HCT116 (cell line): ENCODE data around the gene TPK1. TPM values are rescaled to one million over a fixed set of nuclear protein-coding genes. Genes with fewer than 3 reads are reported as not detected.

Experiments used
- ATAC-seq: fragments of 200-7000 bp; cut with Tn5 transposase; 2 replicates; pipeline ENCODE4 v1.9.1; 2020; ENCODE audit warnings: mild to moderate bottlenecking, moderate library complexity
- BruUV-seq: library from RNA; stranded (reverse); fragments of 400-500 nt; replicated peaks from 2 replicates; lab custom pipeline; 2021; lab: Mats Ljungman, UMichigan
- CTCF ChIA-PET: fragments of 300-600 bp; sonication (Branson Sonifier 250); formaldehyde crosslinking; loops from one replicate; lab custom pipeline; 2021; ENCODE audit warnings: antibody characterized with exemption; lab: Charles Lee
- POLR2A ChIA-PET: fragments of 300-600, 350-600 bp; sonication (Branson Sonifier 250); formaldehyde crosslinking; loops from one replicate; lab custom pipeline; 2021; ENCODE audit warnings: antibody characterized with exemption; lab: Charles Lee
- RAD21 ChIA-PET, 2 experiments: fragments of 300-600 bp; sonication (Branson Sonifier 250); formaldehyde crosslinking; loops; one replicate each; lab custom pipeline; 2023; ENCODE audit warnings: low total read pairs in 2 of 2; ENCODE audit not compliant: uncharacterized antibody in 2 of 2, unreplicated experiment in 2 of 2, low non-redundant PET in 1 of 2; lab: Charles Lee
- DNase-seq: peaks from one replicate; pipeline ENCODE4 v3.0.0-alpha.2; 2010; ENCODE audit warnings: low read depth, low spot score
- H2AFZ ChIP-seq: fragments of 200-600 bp; shearing (Covaris generic), sonication (generic); 2 replicates; pipeline ENCODE4 v1.6.1; 2017; ENCODE audit warnings: low read depth, mixed run types, mixed read lengths, antibody characterized with exemption, low read length; ENCODE audit not compliant: poor library complexity, severe bottlenecking
- H3K27ac ChIP-seq: 2 replicates; pipeline ENCODE4 v1.5.1; 2012; ENCODE audit warnings: low read depth, low read length
- H3K27me3 ChIP-seq: fragments of 200-600 bp; sonication (generic); 2 replicates; pipeline ENCODE4 v1.6.1; 2016; ENCODE audit warnings: mixed run types, low read length, mixed read lengths; ENCODE audit not compliant: insufficient read depth
- H3K36me3 ChIP-seq, 2 experiments: fragments of 200-500 bp in 1 of 2; fragments of 200-600 bp in 1 of 2; sonication (Bioruptor generic) in 1 of 2; sonication (generic) in 1 of 2; 2 replicates each; pipeline versions ENCODE4 v1.5.1 to v1.6.1; 2014 to 2016; ENCODE audit warnings: low read length in 2 of 2, inconsistent platforms in 1 of 2, mixed read lengths in 1 of 2, mixed run types in 1 of 2; ENCODE audit not compliant: insufficient read depth in 2 of 2, control insufficient read depth in 1 of 2
- H3K4me1 ChIP-seq, 2 experiments: fragments of 200-600 bp in 1 of 2; sonication (generic) in 1 of 2; 2 replicates each; pipeline versions ENCODE4 v1.5.1 to v1.6.1; 2012 to 2017; ENCODE audit warnings: low read length in 2 of 2, inconsistent platforms in 1 of 2, mild to moderate bottlenecking in 1 of 2, mixed read lengths in 1 of 2, mixed run types in 1 of 2, moderate library complexity in 1 of 2; ENCODE audit not compliant: insufficient read depth in 2 of 2, control insufficient read depth in 1 of 2
- H3K4me2 ChIP-seq: fragments of 200-600 bp; sonication (generic); 2 replicates; pipeline ENCODE4 v1.6.1; 2017; ENCODE audit warnings: mixed run types, low read length, mixed read lengths
- H3K4me3 ChIP-seq, 2 experiments: fragments of 200-600 bp in 1 of 2; sonication (generic) in 1 of 2; replicated peaks in 1 of 2; 2 replicates each; pipeline ENCODE4 v1.5.1; 2011 to 2016; ENCODE audit warnings: low read length in 2 of 2, control low read depth in 1 of 2, low read depth in 1 of 2, mild to moderate bottlenecking in 1 of 2, mixed read lengths in 1 of 2, mixed run types in 1 of 2
- H3K79me2 ChIP-seq: fragments of 200-600 bp; sonication (generic); 2 replicates; pipeline ENCODE4 v1.6.1; 2017; ENCODE audit warnings: mild to moderate bottlenecking, mixed run types, low read length, moderate library complexity, mixed read lengths; ENCODE audit not compliant: insufficient read depth
- H3K9ac ChIP-seq: fragments of 200-600 bp; sonication (generic); 2 replicates; pipeline ENCODE4 v1.6.1; 2016; ENCODE audit warnings: low read length, mixed read lengths
- H3K9me2 ChIP-seq: fragments of 200-600 bp; sonication (generic), shearing (Covaris generic); 2 replicates; pipeline ENCODE4 v1.6.1; 2017; ENCODE audit warnings: mixed run types, mild to moderate bottlenecking, moderate library complexity; ENCODE audit not compliant: insufficient read depth
- H3K9me3 ChIP-seq, 2 experiments: fragments of 200-500 bp in 1 of 2; fragments of 200-600 bp in 1 of 2; sonication (Bioruptor generic) in 1 of 2; sonication (generic) in 1 of 2; 2 replicates each; pipeline ENCODE4 v1.6.1; 2014 to 2017; ENCODE audit warnings: low read length in 2 of 2, mixed read lengths in 2 of 2, inconsistent platforms in 1 of 2, low read depth in 1 of 2, mild to moderate bottlenecking in 1 of 2, mixed run types in 1 of 2, moderate library complexity in 1 of 2; ENCODE audit not compliant: control insufficient read depth in 1 of 2, insufficient read depth in 1 of 2
- H4K20me1 ChIP-seq: fragments of 200-600 bp; sonication (generic), shearing (Covaris generic); 2 replicates; pipeline ENCODE4 v1.6.1; 2017; ENCODE audit warnings: mixed run types, mild to moderate bottlenecking, moderate library complexity; ENCODE audit not compliant: insufficient read depth
- CEBPB ChIP-seq: IDR thresholded peaks from 2 replicates; pipeline ENCODE4 v1.6.1; 2012; ENCODE audit warnings: low read depth
- ELF1 ChIP-seq: IDR thresholded peaks from 2 replicates; pipeline ENCODE4 v1.6.1; 2012; ENCODE audit warnings: low read depth, borderline replicate concordance
- FOSL1 ChIP-seq: IDR thresholded peaks from 2 replicates; pipeline ENCODE4 v1.6.1; 2012; ENCODE audit warnings: low read depth
- JUND ChIP-seq: IDR thresholded peaks from 2 replicates; pipeline ENCODE4 v1.6.1; 2012
- POLR2A ChIP-seq: IDR thresholded peaks from 2 replicates; pipeline ENCODE4 v1.7.0; 2011; ENCODE audit warnings: borderline replicate concordance; ENCODE audit not compliant: insufficient read depth, insufficient read length; ENCODE audit errors: extremely low read depth
- POLR2AphosphoS5 ChIP-seq: IDR thresholded peaks from 2 replicates; pipeline ENCODE4 v1.6.1; 2011; ENCODE audit warnings: mild to moderate bottlenecking, low read depth, low read length, moderate library complexity
- RAD21 ChIP-seq: IDR thresholded peaks from 2 replicates; pipeline ENCODE4 v1.6.1; 2012; ENCODE audit warnings: low read depth, mild to moderate bottlenecking
- SRF ChIP-seq: IDR thresholded peaks from 2 replicates; pipeline ENCODE4 v1.6.1; 2012; ENCODE audit warnings: low read depth
- YY1 ChIP-seq: IDR thresholded peaks from 2 replicates; pipeline ENCODE4 v1.6.1; 2011; ENCODE audit warnings: low read length, low read depth, moderate library complexity, mild to moderate bottlenecking; ENCODE audit not compliant: insufficient replicate concordance; ENCODE audit errors: extremely low read depth
- ZNF274 ChIP-seq: fragments of 200-500 bp; sonication (Bioruptor generic); IDR thresholded peaks from 2 replicates; pipeline ENCODE4 v1.6.1; 2014; ENCODE audit warnings: mild to moderate bottlenecking, low read depth, low read length, inconsistent platforms
- intact Hi-C: fragments of 100-400 bp; cut with micrococcal nuclease; formaldehyde crosslinking; loops from 2 replicates; pipeline ENCODE4 v1.10.0; 2022
- total RNA-seq: library from RNA; stranded (reverse); gene quantifications from one replicate; pipeline ENCODE4 v1.2.1, GENCODE V29; 2021; ENCODE audit not compliant: unreplicated experiment
- TF ChIP-seq, protein P1 (sequence below), 3 experiments: fragments of 200-600 bp in 1 of 3; sonication (generic) in 1 of 3; IDR thresholded peaks in 2 of 3; conservative IDR thresholded peaks in 1 of 3; 2 replicates each; pipeline ENCODE4 v1.5.1; 2012 to 2017; ENCODE audit warnings: low read depth in 2 of 3, low read length in 2 of 3, antibody characterized with exemption in 1 of 3, borderline replicate concordance in 1 of 3, control low read depth in 1 of 3, mild to moderate bottlenecking in 1 of 3, mixed read lengths in 1 of 3, mixed run types in 1 of 3, moderate library complexity in 1 of 3; ENCODE audit not compliant: insufficient read depth in 1 of 3

Gene TPK1
- total RNA-seq, 1 experiment from 2014 or later = 5.4 TPM

DNA sequence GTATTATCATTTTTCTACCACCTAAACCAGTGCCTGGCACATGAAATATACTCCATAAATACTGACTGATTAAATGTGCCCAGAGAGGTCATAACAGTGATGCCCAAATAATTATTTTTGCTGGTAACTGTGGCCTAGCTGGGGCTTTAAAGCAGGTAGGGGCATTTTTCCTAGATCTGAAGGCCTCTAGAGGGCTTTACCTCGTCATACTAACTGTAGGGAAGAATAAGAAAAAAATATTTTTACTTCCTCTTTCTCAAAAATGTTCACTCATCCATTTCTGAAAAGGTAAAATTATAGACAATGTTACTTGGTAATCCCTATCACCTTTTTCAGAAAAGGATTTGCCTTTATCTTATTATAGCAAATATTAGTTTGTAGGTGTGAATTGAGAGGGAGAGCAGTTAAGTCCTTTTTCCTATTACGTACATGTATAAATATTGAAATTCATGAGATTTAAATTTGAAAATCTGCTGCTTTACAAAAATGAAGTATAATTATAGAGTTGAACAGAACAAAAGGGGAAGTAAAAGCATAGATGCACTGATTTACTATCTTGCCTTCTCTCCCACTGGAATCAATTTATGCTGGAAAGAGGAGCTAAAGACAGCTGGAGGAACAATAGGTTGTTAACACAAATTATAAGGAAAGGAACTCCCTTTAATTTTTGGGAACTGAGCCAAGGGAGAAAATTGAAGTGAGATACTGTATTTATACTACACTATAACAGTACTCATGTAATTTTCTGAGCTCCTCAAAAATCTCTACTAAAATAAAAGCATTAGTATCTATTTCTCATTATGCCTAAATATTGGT, 360.8 kb downstream of the TPK1 start:
- DNase-seq = no peak
- Histone ChIP-seq H3K4me3 (no peak overlapping the region), H3K9ac (no peak overlapping the region), H2AFZ (no peak overlapping the region), H3K79me2 (no peaks in the 10 kb centered on the region), H3K27me3 (no peaks in the 10 kb centered on the region), H3K27ac (no peak overlapping the region), H3K4me1 (no peaks in the 10 kb centered on the region), H3K9me3 (no peaks in the 10 kb centered on the region), H4K20me1 (no peaks in the 10 kb centered on the region), H3K4me2 (no peak overlapping the region), H3K9me2 (no peaks in the 10 kb centered on the region), H3K36me3 (no peaks in the 10 kb centered on the region)
- intact Hi-C loops = no loop called here
- ATAC-seq = no peak
- ChIA-PET RAD21 (no interaction called here), POLR2A (no interaction called here), CTCF (no interaction called here)
- no TSS peak for BruUV-seq
- TF ChIP-seq RAD21 (no peak), CEBPB (no peak), YY1 (no peak), ELF1 (no peak), POLR2A (no peak), ZNF274 (no peak), SRF (no peak), FOSL1 (no peak), POLR2AphosphoS5 (no peak)

DNA sequence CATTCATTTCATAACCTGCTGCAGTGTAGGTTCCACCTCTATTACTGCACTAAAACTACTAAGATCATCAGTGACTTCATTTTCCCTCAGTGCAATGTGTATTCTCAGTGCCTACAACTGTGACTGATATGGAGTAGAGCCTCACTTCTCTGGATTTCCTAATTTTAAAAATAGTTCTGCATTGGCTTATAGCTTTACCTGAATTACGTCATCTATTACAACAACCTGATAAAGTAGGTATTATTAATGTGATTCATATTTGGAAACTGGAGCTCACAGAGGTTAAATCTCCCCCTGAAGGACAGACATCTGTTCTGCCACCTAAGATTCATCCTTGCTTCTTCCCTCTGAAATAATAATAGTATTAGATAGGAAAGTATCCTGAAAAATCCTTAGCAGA, 361.5 kb downstream of the TPK1 start:
- H3K4me3 ChIP-seq = no peak overlapping the region
- TF ChIP-seq JUND (no peak), FOSL1 (no peak), ELF1 (no peak), RAD21 (no peak)
- TF ChIP-seq, protein P1, sequence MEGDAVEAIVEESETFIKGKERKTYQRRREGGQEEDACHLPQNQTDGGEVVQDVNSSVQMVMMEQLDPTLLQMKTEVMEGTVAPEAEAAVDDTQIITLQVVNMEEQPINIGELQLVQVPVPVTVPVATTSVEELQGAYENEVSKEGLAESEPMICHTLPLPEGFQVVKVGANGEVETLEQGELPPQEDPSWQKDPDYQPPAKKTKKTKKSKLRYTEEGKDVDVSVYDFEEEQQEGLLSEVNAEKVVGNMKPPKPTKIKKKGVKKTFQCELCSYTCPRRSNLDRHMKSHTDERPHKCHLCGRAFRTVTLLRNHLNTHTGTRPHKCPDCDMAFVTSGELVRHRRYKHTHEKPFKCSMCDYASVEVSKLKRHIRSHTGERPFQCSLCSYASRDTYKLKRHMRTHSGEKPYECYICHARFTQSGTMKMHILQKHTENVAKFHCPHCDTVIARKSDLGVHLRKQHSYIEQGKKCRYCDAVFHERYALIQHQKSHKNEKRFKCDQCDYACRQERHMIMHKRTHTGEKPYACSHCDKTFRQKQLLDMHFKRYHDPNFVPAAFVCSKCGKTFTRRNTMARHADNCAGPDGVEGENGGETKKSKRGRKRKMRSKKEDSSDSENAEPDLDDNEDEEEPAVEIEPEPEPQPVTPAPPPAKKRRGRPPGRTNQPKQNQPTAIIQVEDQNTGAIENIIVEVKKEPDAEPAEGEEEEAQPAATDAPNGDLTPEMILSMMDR (IDR thresholded peaks at IDR 0.05 in 2 of 3, conservative IDR thresholded peaks at IDR 0.05 in 1 of 3; ENCODE audit: borderline replicate concordance in 1 of 3, insufficient read depth in 1 of 3, low read depth in 2 of 3, low read length in 2 of 3) = no peak
- no peaks in the 10 kb centered on the region for H3K27me3 ChIP-seq
- ChIA-PET POLR2A (no interaction called here), CTCF (no interaction called here), RAD21 (no interaction called here)
- intact Hi-C loops = no loop called here
- H2AFZ ChIP-seq = no peak overlapping the region
- H3K9me2 ChIP-seq = no peaks in the 10 kb centered on the region
- no TSS peak for BruUV-seq
- no peaks in the 10 kb centered on the region for H3K36me3 ChIP-seq
- no peaks in the 10 kb centered on the region for H3K79me2 ChIP-seq
- H3K9me3 ChIP-seq = no peaks in the 10 kb centered on the region
- H3K9ac ChIP-seq = no peak overlapping the region
- DNase-seq (no peak), ATAC-seq (no peak)
- H3K4me1 ChIP-seq = no peaks in the 10 kb centered on the region
- no peaks in the 10 kb centered on the region for H4K20me1 ChIP-seq
- H3K27ac ChIP-seq = no peak overlapping the region
- H3K4me2 ChIP-seq = no peak overlapping the region
